ENCODE data around the gene TMTC4. TPM values are rescaled to one million over a fixed set of nuclear protein-coding genes. Genes with fewer than 3 reads are reported as not detected.

The TMTC4 gene
- total RNA-seq, 1 donor from 2014 or later: 27.6 TPM

GRCh38 chr13:100668408-100668807 lies 6.2 kb downstream of the TMTC4 start:
- DNase-seq (ENCODE audit: low read depth in 2 of 2): peak in 1 of 2 donors; percentile 78

GRCh38 chr13:100667894-100668293 lies 6.7 kb downstream of the TMTC4 start:
- no peak for DNase-seq (ENCODE audit: low read depth in 2 of 2)

DNA sequence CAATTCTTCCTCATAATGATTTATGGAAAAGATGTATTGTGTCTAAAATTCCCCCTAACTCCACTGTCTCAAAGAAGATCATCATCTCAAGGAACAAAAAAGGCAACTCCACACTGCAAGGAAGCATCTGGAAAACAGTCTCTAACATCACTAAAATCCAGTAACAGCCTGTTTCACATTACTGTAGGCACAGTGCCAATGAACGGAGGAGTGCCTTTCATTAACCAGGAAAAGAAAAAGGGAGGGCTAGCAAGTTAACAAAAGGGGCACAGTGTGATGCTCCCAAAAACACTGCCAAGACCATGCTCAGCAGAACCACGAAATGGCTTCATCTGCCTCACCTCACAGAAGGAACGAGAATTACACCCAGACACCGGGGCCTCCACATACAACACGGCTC lies 8.5 kb downstream of the TMTC4 start:
- no peak for DNase-seq (ENCODE audit: low read depth in 2 of 2)

- DNase-seq (ENCODE audit: low read depth in 2 of 2): no peak
Measured at GRCh38 chr13:100665403-100665802, 9.2 kb downstream of the TMTC4 start.

GRCh38 chr13:100664171-100664900 lies 10.3 kb downstream of the TMTC4 start:
- DNase-seq (ENCODE audit: low read depth in 2 of 2): no peak

- no peak for DNase-seq (ENCODE audit: low read depth in 2 of 2)
Measured at GRCh38 chr13:100662468-100663211, 12.0 kb downstream of the TMTC4 start.

- DNase-seq (ENCODE audit: low read depth in 2 of 2): no peak
Measured at GRCh38 chr13:100660761-100661160, 13.8 kb downstream of the TMTC4 start.

DNA sequence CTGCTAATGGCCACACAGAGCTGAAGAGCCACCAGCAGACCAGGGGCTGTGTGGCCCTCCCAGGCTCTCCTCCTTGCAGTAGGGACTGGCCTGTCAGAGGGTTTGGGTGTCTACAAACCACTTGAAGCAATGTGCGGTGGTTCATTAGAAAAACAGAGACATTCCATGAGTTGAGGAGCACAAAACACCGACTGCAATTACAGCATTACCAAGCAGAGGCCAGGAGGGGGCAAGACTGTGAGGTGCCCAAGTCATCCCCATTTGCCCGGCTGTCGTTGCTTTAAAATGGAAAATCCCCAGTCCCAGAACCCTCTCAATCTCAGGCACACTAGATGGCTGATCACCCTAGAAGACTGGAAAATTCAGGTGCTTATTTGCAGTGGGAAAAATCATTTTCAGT lies 15.0 kb downstream of the TMTC4 start:
- DNase-seq (ENCODE audit: low read depth in 2 of 2): no peak

DNA sequence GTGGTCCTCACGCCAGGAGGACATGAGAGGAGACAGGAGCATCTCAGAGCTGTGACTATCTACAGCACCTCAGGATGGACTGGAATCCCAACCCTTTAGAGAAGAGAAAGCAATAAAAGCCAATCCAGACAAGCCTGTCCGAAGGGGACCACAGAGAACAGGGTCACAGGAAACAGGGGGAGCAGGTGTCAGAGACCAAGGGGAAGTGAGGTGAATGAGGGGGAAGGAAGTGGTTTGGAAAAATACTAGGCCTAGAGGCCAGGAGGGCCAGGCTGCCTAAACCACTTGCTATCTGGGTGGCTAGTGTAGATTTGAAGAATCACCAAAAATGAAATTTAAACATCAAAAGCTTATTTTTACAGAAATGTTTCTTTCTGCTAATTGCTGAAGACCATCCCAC lies 16.2 kb downstream of the TMTC4 start:
- DNase-seq (ENCODE audit: low read depth in 2 of 2): no peak

DNA sequence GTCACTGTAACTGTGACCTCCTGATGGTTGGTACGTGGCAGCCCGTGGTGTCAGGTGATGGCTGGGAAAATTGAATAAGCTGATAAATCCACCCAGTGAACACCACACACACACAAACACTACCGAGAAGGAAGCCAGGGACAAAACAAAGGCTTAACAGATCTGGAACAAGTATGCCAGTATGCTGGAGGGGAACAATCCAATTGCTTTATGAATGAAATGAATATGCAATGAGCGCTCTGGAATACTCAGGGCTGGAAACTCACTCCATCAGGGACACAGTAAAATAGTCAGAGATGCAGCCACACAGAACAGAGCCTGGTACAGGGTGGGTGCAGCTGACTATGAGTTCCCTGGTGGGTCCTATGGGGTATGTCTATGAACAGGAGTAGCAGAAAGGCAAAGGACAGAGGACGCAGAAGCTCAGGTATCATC lies 16.7 kb downstream of the TMTC4 start:
- no peak for DNase-seq (ENCODE audit: low read depth in 2 of 2)

DNA sequence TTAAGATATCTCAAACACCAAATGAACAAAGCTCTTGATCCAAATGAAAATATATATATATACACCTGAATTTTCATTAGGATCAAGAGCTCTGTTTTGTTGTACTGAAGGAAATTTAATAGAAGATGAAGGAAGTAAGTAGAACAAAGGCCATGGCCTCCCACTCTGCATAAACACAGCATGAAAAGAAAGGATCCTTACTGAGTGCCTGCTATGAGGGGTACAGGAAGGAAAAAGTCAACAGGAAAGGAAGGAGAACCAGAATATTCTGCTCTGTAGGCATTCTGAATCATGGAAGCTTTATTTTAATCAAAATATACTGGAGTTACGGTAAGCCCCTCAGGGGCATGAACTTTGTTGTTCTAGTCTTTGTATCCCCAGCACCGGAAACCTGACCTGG lies 22.1 kb downstream of the TMTC4 start:
- peak in 1 of 2 donors; percentile 46 for DNase-seq (ENCODE audit: low read depth in 2 of 2)

GRCh38 chr13:100650326-100650725 lies 24.3 kb downstream of the TMTC4 start:
- DNase-seq (ENCODE audit: low read depth in 2 of 2): no peak

GRCh38 chr13:100648354-100648753 lies 26.2 kb downstream of the TMTC4 start:
- peak in 1 of 2 donors; percentile 15 for DNase-seq (ENCODE audit: low read depth in 2 of 2)

- DNase-seq (ENCODE audit: low read depth in 2 of 2): no peak
Measured at GRCh38 chr13:100646871-100647270, 27.7 kb downstream of the TMTC4 start.

GRCh38 chr13:100646030-100646673 lies 28.4 kb downstream of the TMTC4 start:
- DNase-seq (ENCODE audit: low read depth in 2 of 2): peak in 1 of 2 donors; percentile 58

- no peak for DNase-seq (ENCODE audit: low read depth in 2 of 2)
Measured at GRCh38 chr13:100645382-100645781, 29.2 kb downstream of the TMTC4 start.

GRCh38 chr13:100644371-100644770 lies 30.2 kb downstream of the TMTC4 start:
- no peak for DNase-seq (ENCODE audit: low read depth in 2 of 2)

DNA sequence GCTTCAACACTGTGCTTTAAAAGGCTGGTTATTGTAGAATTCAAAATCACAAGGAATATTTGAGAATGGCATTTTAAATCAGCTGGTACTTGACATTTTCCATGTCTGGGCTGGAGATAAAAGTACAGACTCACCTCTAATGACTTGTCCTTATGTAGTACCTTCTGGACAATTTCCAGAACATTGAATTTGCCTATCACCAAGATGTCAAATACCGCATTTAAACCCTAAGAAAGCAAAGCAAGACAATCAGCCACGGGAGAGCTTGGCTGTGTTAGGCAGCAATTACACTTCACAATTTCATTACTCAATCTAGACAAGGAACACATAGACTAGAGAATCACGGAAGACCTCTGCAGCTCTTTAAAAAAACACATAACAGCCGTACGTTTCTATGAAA lies 36.8 kb downstream of the TMTC4 start:
- no peak for DNase-seq (ENCODE audit: low read depth in 2 of 2)

GRCh38 chr13:100637380-100637779 lies 37.2 kb downstream of the TMTC4 start:
- DNase-seq (ENCODE audit: low read depth in 2 of 2): no peak

DNA sequence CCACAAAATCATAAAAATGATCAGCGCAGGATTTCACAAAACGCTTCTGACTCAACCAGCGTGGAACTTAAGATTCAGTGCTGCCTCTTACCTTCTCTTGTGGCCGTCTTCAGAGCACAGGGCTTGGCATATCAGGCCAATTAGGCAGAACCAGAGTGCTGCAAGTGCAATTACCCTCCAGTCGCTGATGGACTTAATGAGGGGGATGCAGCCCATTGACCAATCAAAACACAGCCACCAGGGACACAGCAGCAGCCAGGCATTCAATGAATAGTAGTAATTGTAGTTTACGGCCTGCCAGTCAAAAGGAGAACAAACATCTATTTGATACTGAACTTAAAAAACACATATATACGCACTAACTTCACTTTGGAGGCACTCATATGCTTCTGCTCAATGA lies 38.2 kb downstream of the TMTC4 start:
- DNase-seq (ENCODE audit: low read depth in 2 of 2): no peak

DNA sequence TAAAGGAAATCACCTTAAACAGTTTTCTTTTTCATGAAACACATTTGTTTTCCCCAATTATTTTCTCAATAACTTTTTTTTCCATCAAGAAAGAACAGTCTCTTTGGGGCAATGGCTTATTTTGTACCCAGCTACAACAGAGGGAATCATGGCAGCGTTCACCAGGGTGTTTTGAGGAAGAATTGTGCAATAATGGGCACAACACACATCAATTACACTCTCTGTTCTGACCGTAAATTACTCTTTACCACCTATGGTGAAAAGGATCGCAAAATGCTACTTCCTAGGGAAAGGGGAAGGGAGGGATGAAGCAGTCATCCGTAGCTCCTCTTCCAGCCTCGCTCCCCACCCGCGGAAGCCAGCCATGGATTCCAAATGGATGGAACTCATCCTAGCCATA lies 38.6 kb downstream of the TMTC4 start:
- DNase-seq (ENCODE audit: low read depth in 2 of 2): no peak

- no peak for DNase-seq (ENCODE audit: low read depth in 2 of 2)
Measured at GRCh38 chr13:100634696-100635095, 39.9 kb downstream of the TMTC4 start.

DNA sequence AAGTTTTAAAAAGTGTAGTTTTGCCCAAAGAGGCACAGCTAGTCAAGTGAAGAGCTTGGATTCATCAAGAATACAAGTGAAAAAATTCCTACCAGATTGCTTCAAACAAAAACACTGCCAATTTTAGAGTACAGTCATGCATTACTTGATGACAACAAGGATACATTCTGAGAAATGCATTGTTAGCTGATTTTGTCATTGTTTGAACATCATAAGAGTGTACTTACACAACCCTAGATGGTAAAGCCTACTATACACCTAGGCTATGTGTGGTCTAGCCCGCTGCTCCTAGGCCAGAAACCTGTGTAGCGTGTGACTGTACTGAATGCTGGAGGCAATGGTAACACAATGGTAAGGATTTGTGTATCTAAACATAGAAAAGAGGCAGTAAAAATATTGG lies 41.1 kb downstream of the TMTC4 start:
- no peak for DNase-seq (ENCODE audit: low read depth in 2 of 2)
